Measurements from ENCODE around the gene SPPL2A.

The SPPL2A gene

DNA sequence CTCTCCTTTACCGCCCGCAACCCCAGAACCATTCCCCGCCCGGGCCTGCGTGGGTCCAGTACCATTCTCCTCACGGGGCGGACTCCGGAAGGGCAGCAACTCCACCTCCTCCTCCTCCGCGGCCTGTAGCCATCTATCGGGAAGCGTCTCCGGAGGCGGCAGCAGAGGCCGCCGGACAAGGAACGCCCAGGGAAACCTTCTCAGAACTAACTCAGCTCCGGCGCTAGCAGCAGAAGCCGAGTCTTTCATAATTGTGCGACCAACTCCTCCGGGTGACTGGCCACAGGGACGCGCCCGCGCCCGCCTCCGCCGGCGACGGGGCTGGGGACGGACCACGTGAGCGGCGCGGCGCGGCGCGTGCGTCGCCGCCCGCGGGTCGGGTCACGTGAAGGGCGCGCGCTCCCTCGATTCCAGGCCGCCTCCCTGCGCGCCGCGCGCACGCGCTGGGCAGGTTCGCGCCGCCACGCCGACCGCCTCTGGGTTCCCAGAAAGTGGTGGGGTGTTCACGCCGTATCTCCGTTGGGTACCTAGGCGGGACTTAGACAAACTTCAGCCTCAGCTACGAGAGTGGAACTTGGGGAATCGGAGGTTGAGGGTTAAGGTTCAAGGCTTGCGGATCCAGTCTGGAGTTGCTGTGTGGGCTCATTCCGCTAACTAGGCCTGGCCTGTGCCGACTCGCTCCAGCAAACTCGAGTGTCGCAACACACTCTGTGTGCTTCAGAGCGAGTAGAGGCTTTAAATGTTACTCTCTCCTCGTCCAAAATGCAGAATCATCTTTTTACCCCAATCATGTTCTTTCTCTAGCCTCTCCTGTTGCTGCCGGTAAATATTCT lies 78.8 kb downstream of the SPPL2A start, which contains the start of gene TRPM7:
Gene TRPM7, minus strand, starts transcription at position 329 of the 833 bp plus-strand sequence. Its CDS starts 264 bp downstream, at position 65.
- Mint-ChIP-seq H3K9me3 (no peaks in the 10 kb centered on the region), H3K36me3 (ENCODE audit: low read depth) (peaks cover 35% of the 10 kb centered on the region), H3K4me3 (peak within 1 kb of the TSS; percentile 99), H3K4me1 (peaks cover 44% of the 10 kb centered on the region), H3K27ac (peak within 1 kb of the TSS; percentile 100), H3K27me3 (ENCODE audit: low read depth, poor library complexity) (peaks cover 3% of the 10 kb centered on the region)
- DNase-seq, result peak; percentile 84
- TF ChIP-seq, protein P1, sequence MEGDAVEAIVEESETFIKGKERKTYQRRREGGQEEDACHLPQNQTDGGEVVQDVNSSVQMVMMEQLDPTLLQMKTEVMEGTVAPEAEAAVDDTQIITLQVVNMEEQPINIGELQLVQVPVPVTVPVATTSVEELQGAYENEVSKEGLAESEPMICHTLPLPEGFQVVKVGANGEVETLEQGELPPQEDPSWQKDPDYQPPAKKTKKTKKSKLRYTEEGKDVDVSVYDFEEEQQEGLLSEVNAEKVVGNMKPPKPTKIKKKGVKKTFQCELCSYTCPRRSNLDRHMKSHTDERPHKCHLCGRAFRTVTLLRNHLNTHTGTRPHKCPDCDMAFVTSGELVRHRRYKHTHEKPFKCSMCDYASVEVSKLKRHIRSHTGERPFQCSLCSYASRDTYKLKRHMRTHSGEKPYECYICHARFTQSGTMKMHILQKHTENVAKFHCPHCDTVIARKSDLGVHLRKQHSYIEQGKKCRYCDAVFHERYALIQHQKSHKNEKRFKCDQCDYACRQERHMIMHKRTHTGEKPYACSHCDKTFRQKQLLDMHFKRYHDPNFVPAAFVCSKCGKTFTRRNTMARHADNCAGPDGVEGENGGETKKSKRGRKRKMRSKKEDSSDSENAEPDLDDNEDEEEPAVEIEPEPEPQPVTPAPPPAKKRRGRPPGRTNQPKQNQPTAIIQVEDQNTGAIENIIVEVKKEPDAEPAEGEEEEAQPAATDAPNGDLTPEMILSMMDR (IDR thresholded peaks at IDR 0.05), result no peak

DNA sequence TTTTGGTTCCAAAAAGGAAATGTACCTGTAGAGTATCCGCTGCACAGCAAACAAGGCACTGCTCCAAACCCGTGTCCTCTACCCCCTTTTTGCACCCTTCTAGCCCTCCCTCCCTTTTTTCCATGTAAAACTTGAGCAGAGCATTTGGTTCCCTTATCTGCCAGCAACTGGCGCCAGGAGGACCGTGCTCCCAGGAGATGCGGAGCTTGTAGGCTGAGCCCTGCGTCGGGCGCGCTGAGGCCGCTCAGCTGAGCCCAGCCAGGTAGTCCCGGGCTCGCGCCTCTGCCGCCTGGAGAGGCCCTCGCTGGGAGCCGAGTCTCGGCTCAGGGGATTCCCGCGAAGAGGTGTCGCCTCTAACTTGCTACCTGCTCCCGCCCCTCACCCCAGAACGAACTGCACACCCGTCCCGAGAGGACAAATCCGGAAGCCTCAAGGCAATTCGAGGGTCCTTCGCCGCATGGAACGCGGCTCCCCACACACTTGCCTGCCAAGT lies 79.5 kb downstream of the SPPL2A start:
- peak overlapping the region; percentile 100 for H3K27ac Mint-ChIP-seq
- peak overlapping the region; percentile 99 for H3K4me3 Mint-ChIP-seq
- H3K4me1 Mint-ChIP-seq, result peaks cover 44% of the 10 kb centered on the region
- no peaks in the 10 kb centered on the region for H3K9me3 Mint-ChIP-seq
- H3K36me3 Mint-ChIP-seq (ENCODE audit: low read depth), result peaks cover 42% of the 10 kb centered on the region
- TF ChIP-seq, protein P1 (IDR thresholded peaks at IDR 0.05), result no peak
- DNase-seq, result peak; percentile 66
- peaks cover 3% of the 10 kb centered on the region for H3K27me3 Mint-ChIP-seq (ENCODE audit: low read depth, poor library complexity)

DNA sequence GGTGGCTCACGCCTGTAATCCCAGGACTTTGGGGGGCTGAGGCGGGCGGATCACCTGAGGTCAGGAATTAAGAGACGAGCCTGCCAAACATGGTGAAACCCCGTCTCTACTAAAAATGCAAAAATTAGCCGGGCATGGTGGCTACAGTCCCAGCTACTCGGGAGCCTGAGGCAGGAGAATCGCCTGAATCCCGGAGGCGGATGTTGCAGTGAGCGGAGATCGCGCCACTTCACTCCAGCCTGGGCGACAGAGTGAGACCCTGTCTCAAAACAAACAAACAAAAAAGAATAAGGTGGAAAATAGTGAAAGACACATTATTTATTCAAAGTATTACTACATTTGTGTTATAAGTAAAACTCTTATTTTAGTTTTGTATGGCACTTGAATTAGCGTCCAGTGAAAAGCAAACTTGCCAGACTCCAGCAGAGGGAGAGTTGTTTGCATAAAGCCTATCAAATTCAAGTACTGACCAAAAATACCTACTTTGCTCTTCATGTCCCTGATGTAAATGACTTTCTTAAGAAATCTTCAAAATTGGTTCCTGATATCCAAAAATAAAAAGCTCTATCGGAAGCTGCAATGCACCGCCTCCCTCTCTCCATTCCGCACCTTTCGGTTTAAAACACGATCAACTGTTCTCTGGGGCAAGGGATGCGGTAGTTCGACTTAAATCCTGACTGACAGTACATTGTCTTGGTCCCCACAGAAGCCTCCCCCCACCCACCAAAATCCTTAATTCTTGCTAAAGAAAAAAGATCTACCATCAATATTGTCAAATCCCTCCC lies 80.1 kb downstream of the SPPL2A start:
- Mint-ChIP-seq H3K4me3 (peak overlapping the region; percentile 99), H3K4me1 (peaks cover 44% of the 10 kb centered on the region), H3K27ac (peak overlapping the region; percentile 100), H3K36me3 (ENCODE audit: low read depth) (peaks cover 43% of the 10 kb centered on the region), H3K27me3 (ENCODE audit: low read depth, poor library complexity) (peaks cover 3% of the 10 kb centered on the region), H3K9me3 (no peaks in the 10 kb centered on the region)
- TF ChIP-seq, protein P1 (IDR thresholded peaks at IDR 0.05), result no peak
- no peak for DNase-seq

DNA sequence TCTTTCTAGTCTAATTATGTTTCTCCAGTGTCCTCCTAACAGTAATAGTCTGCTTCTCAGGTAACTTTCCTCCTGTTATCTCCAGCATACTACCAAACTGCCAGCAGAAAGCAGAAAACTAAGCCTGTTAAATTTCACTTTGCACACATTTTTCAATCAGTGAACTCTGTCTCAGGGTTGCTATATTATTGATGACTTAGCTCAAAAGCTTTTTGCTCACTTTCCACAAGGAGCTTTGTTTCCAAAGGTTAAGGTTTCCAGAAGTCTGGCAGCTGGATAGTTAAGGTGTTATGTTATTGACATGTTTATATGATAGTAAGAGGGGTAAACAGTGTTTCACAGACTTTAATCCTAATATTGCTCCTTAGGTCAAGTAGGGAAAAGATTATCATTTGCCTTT lies 84.0 kb downstream of the SPPL2A start:
- H3K27me3 Mint-ChIP-seq (ENCODE audit: low read depth, poor library complexity), result no peaks in the 10 kb centered on the region
- no peak overlapping the region for H3K4me3 Mint-ChIP-seq
- H3K27ac Mint-ChIP-seq, result no peak overlapping the region
- peaks cover 49% of the 10 kb centered on the region for H3K36me3 Mint-ChIP-seq (ENCODE audit: low read depth)
- DNase-seq, result no peak
- no peaks in the 10 kb centered on the region for H3K9me3 Mint-ChIP-seq
- peaks cover 34% of the 10 kb centered on the region for H3K4me1 Mint-ChIP-seq
- TF ChIP-seq, protein P1 (IDR thresholded peaks at IDR 0.05), result no peak

DNA sequence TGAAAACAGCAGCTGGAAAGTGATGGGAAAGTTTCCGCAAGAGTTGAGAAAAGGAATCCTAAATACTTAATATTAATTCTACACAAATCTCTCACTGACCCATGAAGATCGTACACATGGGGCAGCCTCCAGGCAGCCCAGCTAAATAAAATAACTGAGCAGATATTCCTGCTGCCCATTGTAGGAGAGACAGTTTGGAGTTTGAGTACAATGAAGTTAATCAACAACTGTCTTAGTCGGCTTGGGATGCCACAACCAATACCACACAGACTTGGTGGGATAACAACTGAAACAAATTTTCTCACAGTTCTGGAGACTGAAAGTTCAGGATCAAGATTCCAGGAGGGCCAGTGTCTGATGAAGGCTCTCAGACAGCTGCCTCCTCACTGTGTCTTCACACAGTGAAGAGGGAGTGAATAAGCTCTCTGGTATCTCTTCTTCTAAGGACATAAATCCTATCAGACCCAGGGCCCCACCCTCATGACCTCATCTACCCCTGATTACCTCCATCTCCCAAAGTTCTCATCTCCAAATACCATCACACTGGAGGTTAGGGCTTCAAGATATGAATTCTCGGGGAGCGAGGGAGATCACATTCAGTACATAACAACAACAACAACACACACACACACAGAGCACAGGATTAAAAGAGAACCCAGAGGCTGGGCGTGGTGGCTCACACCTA lies 88.6 kb downstream of the SPPL2A start:
- Mint-ChIP-seq H3K36me3 (ENCODE audit: low read depth) (peaks cover 34% of the 10 kb centered on the region), H3K27ac (peak overlapping the region; percentile 27), H3K4me1 (peaks cover 5% of the 10 kb centered on the region), H3K4me3 (peak overlapping the region; percentile 37), H3K9me3 (no peaks in the 10 kb centered on the region), H3K27me3 (ENCODE audit: low read depth, poor library complexity) (no peaks in the 10 kb centered on the region)
- TF ChIP-seq, protein P1 (IDR thresholded peaks at IDR 0.05), result no peak
- DNase-seq, result no peak

All from nephron progenitor cell (in vitro differentiated cells).